ENCODE measurements around the gene PXDC1.

PXDC1 gene

GRCh38 chr6:3746119-3746691, 5.3 kb downstream of the PXDC1 start:
- no peak for DNase-seq

- no peak for DNase-seq
These were observed 5.9 kb downstream of the PXDC1 start for GRCh38 chr6:3745566-3746118.

- no peak for DNase-seq
These were observed 6.5 kb downstream of the PXDC1 start for GRCh38 chr6:3744901-3745470.

- DNase-seq = no peak
These were observed 7.2 kb downstream of the PXDC1 start for GRCh38 chr6:3744211-3744900.

- no peak for DNase-seq
These were observed 8.0 kb downstream of the PXDC1 start for GRCh38 chr6:3743541-3743940.

GRCh38 chr6:3742426-3743344, 8.8 kb downstream of the PXDC1 start:
- DNase-seq = peak; percentile 87

- DNase-seq = no peak
These were observed 9.5 kb downstream of the PXDC1 start for GRCh38 chr6:3742076-3742425.

GRCh38 chr6:3741477-3741871, 10.0 kb downstream of the PXDC1 start:
- no peak for DNase-seq

GRCh38 chr6:3740551-3741476, 10.7 kb downstream of the PXDC1 start:
- DNase-seq = no peak

- DNase-seq = no peak
These were observed 12.1 kb downstream of the PXDC1 start for GRCh38 chr6:3739311-3739897.

GRCh38 chr6:3738381-3739131, 13.0 kb downstream of the PXDC1 start:
- no peak for DNase-seq

GRCh38 chr6:3737831-3738210, 13.7 kb downstream of the PXDC1 start:
- no peak for DNase-seq

GRCh38 chr6:3737149-3737830, 14.2 kb downstream of the PXDC1 start:
- no peak for DNase-seq

GRCh38 chr6:3735029-3735605, 16.4 kb downstream of the PXDC1 start:
- no peak for DNase-seq

GRCh38 chr6:3734023-3734422, 17.5 kb downstream of the PXDC1 start:
- no peak for DNase-seq

GRCh38 chr6:3733321-3733925, 18.1 kb downstream of the PXDC1 start:
- no peak for DNase-seq

- DNase-seq = peak; percentile 85
These were observed 19.0 kb downstream of the PXDC1 start for GRCh38 chr6:3732345-3733141.

GRCh38 chr6:3731700-3732099, 19.8 kb downstream of the PXDC1 start:
- no peak for DNase-seq
